ENCODE results near the gene ASIC4. TPM values are rescaled to one million over a fixed set of nuclear protein-coding genes. Genes with fewer than 3 reads are reported as not detected.

The ASIC4 gene
- total RNA-seq, 1 donor from 2014 or later, result 0.26 TPM

GRCh38 chr2:219548990-219549389 is 34.7 kb downstream of the ASIC4 start:
- Histone ChIP-seq H3K9ac (no peak overlapping the region), H3K36me3 (no peaks in the 10 kb centered on the region), H3K4me3 (no peak overlapping the region), H3F3A (ENCODE audit: low read depth) (peaks cover 10% of the 10 kb centered on the region), H2AFZ (replicated peaks) (no peak overlapping the region), H3K4me2 (no peak overlapping the region), H3K79me2 (ENCODE audit: low read depth) (no peaks in the 10 kb centered on the region), H4K20me1 (ENCODE audit: low read depth) (peaks cover 24% of the 10 kb centered on the region), H3K9me3 (ENCODE audit: low read depth) (no peaks in the 10 kb centered on the region), H3K27me3 (peaks cover 53% of the 10 kb centered on the region), H3K4me1 (peaks cover 10% of the 10 kb centered on the region), H3K27ac (no peak overlapping the region)
- TF ChIP-seq EZH2phosphoT487 (IDR thresholded peaks at IDR 0.05), result no peak
- no peak for TF ChIP-seq CTCF (IDR thresholded peaks at IDR 0.05)
- no peak for TF ChIP-seq EZH2 (IDR thresholded peaks at IDR 0.05)
- peaks cover 23% of the 10 kb centered on the region for H3K4me1 Mint-ChIP-seq
- peaks cover 7% of the 10 kb centered on the region for H3K36me3 Mint-ChIP-seq
- DNase-seq (ENCODE audit: low spot score), result no peak
- no peaks in the 10 kb centered on the region for H3K9me3 Mint-ChIP-seq
- no peak overlapping the region for H3K4me3 Mint-ChIP-seq
- H3K27me3 Mint-ChIP-seq (ENCODE audit: insufficient read depth, low read depth), result peaks cover 25% of the 10 kb centered on the region
- no peak overlapping the region for H3K27ac Mint-ChIP-seq

GRCh38 chr2:219549619-219550018 is 35.3 kb downstream of the ASIC4 start:
- Mint-ChIP-seq H3K9me3 (no peaks in the 10 kb centered on the region), H3K27me3 (ENCODE audit: insufficient read depth, low read depth) (peaks cover 24% of the 10 kb centered on the region), H3K27ac (no peak overlapping the region), H3K4me1 (peaks cover 18% of the 10 kb centered on the region), H3K4me3 (no peak overlapping the region), H3K36me3 (peaks cover 10% of the 10 kb centered on the region)
- Histone ChIP-seq H2AFZ (replicated peaks) (no peak overlapping the region), H3K27ac (no peak overlapping the region), H3K79me2 (ENCODE audit: low read depth) (no peaks in the 10 kb centered on the region), H3K9ac (no peak overlapping the region), H3K4me2 (no peak overlapping the region), H4K20me1 (ENCODE audit: low read depth) (peaks cover 19% of the 10 kb centered on the region), H3K27me3 (peaks cover 49% of the 10 kb centered on the region), H3K9me3 (ENCODE audit: low read depth) (no peaks in the 10 kb centered on the region), H3K36me3 (no peaks in the 10 kb centered on the region), H3K4me3 (no peak overlapping the region), H3F3A (ENCODE audit: low read depth) (peaks cover 4% of the 10 kb centered on the region), H3K4me1 (peaks cover 5% of the 10 kb centered on the region)
- TF ChIP-seq EZH2phosphoT487 (IDR thresholded peaks at IDR 0.05) (no peak), EZH2 (IDR thresholded peaks at IDR 0.05) (no peak), CTCF (IDR thresholded peaks at IDR 0.05) (no peak)
- DNase-seq (ENCODE audit: low spot score), result no peak

GRCh38 chr2:219551441-219552381 is 37.4 kb downstream of the ASIC4 start:
- H3K36me3 ChIP-seq, result no peaks in the 10 kb centered on the region
- H3F3A ChIP-seq (ENCODE audit: low read depth), result no peaks in the 10 kb centered on the region
- H3K9me3 ChIP-seq (ENCODE audit: low read depth), result no peaks in the 10 kb centered on the region
- H3K27me3 Mint-ChIP-seq (ENCODE audit: insufficient read depth, low read depth), result peaks cover 20% of the 10 kb centered on the region
- no peak overlapping the region for H3K9ac ChIP-seq
- peak; percentile 40 for DNase-seq (ENCODE audit: low spot score)
- TF ChIP-seq CTCF (IDR thresholded peaks at IDR 0.05), result no peak
- no peak for TF ChIP-seq EZH2 (IDR thresholded peaks at IDR 0.05)
- TF ChIP-seq EZH2phosphoT487 (IDR thresholded peaks at IDR 0.05), result no peak
- peak overlapping the region; percentile 82 for H3K4me3 ChIP-seq
- peak overlapping the region; percentile 46 for H3K27ac Mint-ChIP-seq
- peaks cover 9% of the 10 kb centered on the region for H3K36me3 Mint-ChIP-seq
- peaks cover 11% of the 10 kb centered on the region for H3K4me1 Mint-ChIP-seq
- H3K4me2 ChIP-seq, result peak overlapping the region; percentile 98
- no peak overlapping the region for H3K27ac ChIP-seq
- peak overlapping the region; percentile 86 for H2AFZ ChIP-seq (replicated peaks)
- H3K9me3 Mint-ChIP-seq, result no peaks in the 10 kb centered on the region
- H4K20me1 ChIP-seq (ENCODE audit: low read depth), result peaks cover 14% of the 10 kb centered on the region
- H3K79me2 ChIP-seq (ENCODE audit: low read depth), result no peaks in the 10 kb centered on the region
- H3K27me3 ChIP-seq, result peaks cover 39% of the 10 kb centered on the region
- peak overlapping the region; percentile 88 for H3K4me3 Mint-ChIP-seq
- peaks cover 5% of the 10 kb centered on the region for H3K4me1 ChIP-seq

Data from neural progenitor cell (in vitro differentiated cells).